Lower leg skin (tissue), 3 donors: ENCODE data around the gene ARHGDIA.

Experiments used
- POLR2A ChIP-seq, 2 donors: fragments of 450-650 bp; IDR thresholded peaks; one replicate each; pipeline ENCODE4 v1.6.1; 2016 to 2017; ENCODE audit warnings: antibody characterized with exemption in 2 of 2, mild to moderate bottlenecking in 1 of 2, moderate library complexity in 1 of 2
- TF ChIP-seq, protein P1 (sequence below), 3 donors: fragments of 450-650 bp; IDR thresholded peaks; one replicate each; pipeline ENCODE4 v1.5.1; 2016; ENCODE audit warnings: antibody characterized with exemption in 3 of 3, mild to moderate bottlenecking in 3 of 3, moderate library complexity in 2 of 3

GRCh38 chr17:81858170-81858966 is 12.8 kb downstream of the ARHGDIA start:
- TF ChIP-seq, protein P1, sequence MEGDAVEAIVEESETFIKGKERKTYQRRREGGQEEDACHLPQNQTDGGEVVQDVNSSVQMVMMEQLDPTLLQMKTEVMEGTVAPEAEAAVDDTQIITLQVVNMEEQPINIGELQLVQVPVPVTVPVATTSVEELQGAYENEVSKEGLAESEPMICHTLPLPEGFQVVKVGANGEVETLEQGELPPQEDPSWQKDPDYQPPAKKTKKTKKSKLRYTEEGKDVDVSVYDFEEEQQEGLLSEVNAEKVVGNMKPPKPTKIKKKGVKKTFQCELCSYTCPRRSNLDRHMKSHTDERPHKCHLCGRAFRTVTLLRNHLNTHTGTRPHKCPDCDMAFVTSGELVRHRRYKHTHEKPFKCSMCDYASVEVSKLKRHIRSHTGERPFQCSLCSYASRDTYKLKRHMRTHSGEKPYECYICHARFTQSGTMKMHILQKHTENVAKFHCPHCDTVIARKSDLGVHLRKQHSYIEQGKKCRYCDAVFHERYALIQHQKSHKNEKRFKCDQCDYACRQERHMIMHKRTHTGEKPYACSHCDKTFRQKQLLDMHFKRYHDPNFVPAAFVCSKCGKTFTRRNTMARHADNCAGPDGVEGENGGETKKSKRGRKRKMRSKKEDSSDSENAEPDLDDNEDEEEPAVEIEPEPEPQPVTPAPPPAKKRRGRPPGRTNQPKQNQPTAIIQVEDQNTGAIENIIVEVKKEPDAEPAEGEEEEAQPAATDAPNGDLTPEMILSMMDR (IDR thresholded peaks at IDR 0.05), result no peak
- TF ChIP-seq POLR2A (IDR thresholded peaks at IDR 0.05), result no peak
